H1 (cell line): ENCODE results near the gene TOP2A. TPM values are rescaled to one million over a fixed set of nuclear protein-coding genes. Genes with fewer than 3 reads are reported as not detected.

Source experiments
- CTCF ChIA-PET: fragments of 300-600 bp; sonication (Branson Sonifier 250); formaldehyde crosslinking; loops from one replicate; lab custom pipeline; 2021; ENCODE audit not compliant: partially characterized antibody; lab: Charles Lee
- POLR2A ChIA-PET: fragments of 300-600 bp; sonication (Branson Sonifier 250); formaldehyde crosslinking; loops from one replicate; lab custom pipeline; 2021; ENCODE audit warnings: inconsistent platforms; ENCODE audit not compliant: partially characterized antibody; lab: Charles Lee
- DNase-seq, 2 experiments: peaks; one replicate each; pipeline versions ENCODE4 v3.0.0 to v3.0.0-alpha.2; 2010 to 2022; ENCODE audit warnings: low spot score in 2 of 2, low read depth in 1 of 2, mixed read lengths in 1 of 2
- FAIRE-seq: peaks from 2 replicates; lab custom pipeline; 2011; peaks lifted over from hg19 to GRCh38; lab: Jason Lieb, UNC
- H2AFZ ChIP-seq: 2 replicates; pipeline ENCODE4 v1.8.1; 2012; ENCODE audit warnings: low read length, inconsistent platforms
- H2AK5ac ChIP-seq: 2 replicates; pipeline ENCODE4 v1.6.1; 2013; ENCODE audit warnings: low read depth, low read length
- H2BK120ac ChIP-seq: replicated peaks from 2 replicates; pipeline ENCODE3; 2013; ENCODE audit warnings: low read depth, low read length, inconsistent platforms
- H2BK12ac ChIP-seq: 2 replicates; pipeline ENCODE4 v1.6.1; 2013; ENCODE audit warnings: low read depth, low read length
- H2BK15ac ChIP-seq: 2 replicates; pipeline ENCODE4 v1.6.1; 2013; ENCODE audit warnings: low read length
- H2BK20ac ChIP-seq: 2 replicates; pipeline ENCODE4 v1.6.1; 2013; ENCODE audit warnings: low read length
- H2BK5ac ChIP-seq: 2 replicates; pipeline ENCODE4 v1.6.1; 2013; ENCODE audit warnings: low read depth, low read length
- H3K14ac ChIP-seq: 2 replicates; pipeline ENCODE4 v1.6.1; 2013; ENCODE audit warnings: inconsistent platforms; ENCODE audit not compliant: insufficient read length
- H3K18ac ChIP-seq: 2 replicates; pipeline ENCODE4 v1.6.1; 2013; ENCODE audit warnings: low read length; ENCODE audit errors: extremely low read depth
- H3K23ac ChIP-seq: 2 replicates; pipeline ENCODE4 v1.6.1; 2013; ENCODE audit warnings: inconsistent platforms; ENCODE audit not compliant: insufficient read length
- H3K23me2 ChIP-seq: 2 replicates; pipeline ENCODE4 v1.6.1; 2013; ENCODE audit warnings: low read depth, low read length
- H3K27ac ChIP-seq: 2 replicates; pipeline ENCODE4 v1.6.1; 2011; ENCODE audit warnings: low read depth, low read length, inconsistent platforms
- H3K27me3 ChIP-seq, 4 experiments: replicated peaks in 1 of 4; 1 replicate in 1 of 4; 2 replicates in 3 of 4; pipeline versions ENCODE4 v1.6.1 to v1.8.1; 2011 to 2013; ENCODE audit warnings: low read length in 3 of 4, mild to moderate bottlenecking in 3 of 4, inconsistent platforms in 2 of 4, mixed read lengths in 2 of 4, moderate library complexity in 1 of 4; ENCODE audit not compliant: control insufficient read depth in 3 of 4, insufficient read depth in 3 of 4; ENCODE audit errors: extremely low read depth in 1 of 4
- H3K36me3 ChIP-seq, 4 experiments: 2 replicates each; pipeline versions ENCODE4 v1.6.1 to v1.8.1; 2011 to 2013; ENCODE audit warnings: mild to moderate bottlenecking in 4 of 4, low read length in 3 of 4, moderate library complexity in 2 of 4, control low read depth in 1 of 4, inconsistent platforms in 1 of 4; ENCODE audit not compliant: insufficient read depth in 4 of 4, control insufficient read depth in 2 of 4
- H3K4ac ChIP-seq: replicated peaks from 2 replicates; pipeline ENCODE3; 2013; ENCODE audit warnings: low read length, low read depth, mixed read lengths, inconsistent platforms; ENCODE audit not compliant: insufficient read length
- H3K4me1 ChIP-seq, 4 experiments: replicated peaks in 1 of 4; 1 replicate in 1 of 4; 2 replicates in 3 of 4; pipeline versions ENCODE4 v1.6.1 to v1.8.1; 2011 to 2013; ENCODE audit warnings: low read length in 3 of 4, inconsistent platforms in 2 of 4, mixed read lengths in 1 of 4; ENCODE audit not compliant: insufficient read depth in 4 of 4, control insufficient read depth in 3 of 4
- H3K4me2 ChIP-seq, 2 experiments: 2 replicates each; pipeline versions ENCODE4 v1.6.1 to v1.8.1; 2011 to 2013; ENCODE audit warnings: low read depth in 2 of 2, low read length in 2 of 2, control low read depth in 1 of 2, inconsistent platforms in 1 of 2, mild to moderate bottlenecking in 1 of 2; ENCODE audit not compliant: insufficient read depth in 1 of 2
- H3K4me3 ChIP-seq, 4 experiments: fragments of 200-600, 300-600 bp in 1 of 4; sonication (generic), shearing (Covaris generic), sonication (Bioruptor Twin) in 1 of 4; 2 replicates each; pipeline versions ENCODE4 v1.5.1 to v1.8.1; 2011 to 2016; ENCODE audit warnings: low read length in 4 of 4, low read depth in 3 of 4, control low read depth in 2 of 4, inconsistent platforms in 2 of 4, mild to moderate bottlenecking in 2 of 4, mixed read lengths in 1 of 4, moderate library complexity in 1 of 4; ENCODE audit not compliant: insufficient read depth in 2 of 4; ENCODE audit errors: extremely low read depth in 1 of 4
- H3K56ac ChIP-seq: replicated peaks from 2 replicates; pipeline ENCODE3; 2013; ENCODE audit warnings: low read depth, mild to moderate bottlenecking, mixed read lengths, low read length, inconsistent platforms; ENCODE audit not compliant: insufficient read length
- H3K79me1 ChIP-seq: 2 replicates; pipeline ENCODE4 v1.6.1; 2013; ENCODE audit warnings: low read depth, low read length, control low read depth
- H3K79me2 ChIP-seq, 2 experiments: 2 replicates each; pipeline versions ENCODE4 v1.6.1 to v1.8.1; 2012 to 2013; ENCODE audit warnings: low read length in 2 of 2, mild to moderate bottlenecking in 2 of 2, inconsistent platforms in 1 of 2; ENCODE audit not compliant: insufficient read depth in 2 of 2, control insufficient read depth in 1 of 2
- H3K9ac ChIP-seq, 4 experiments: replicated peaks in 1 of 4; 1 replicate in 1 of 4; 2 replicates in 3 of 4; pipeline versions ENCODE4 v1.6.1 to v1.8.1; 2011 to 2013; ENCODE audit warnings: low read depth in 3 of 4, low read length in 3 of 4, control low read depth in 2 of 4, mild to moderate bottlenecking in 2 of 4, moderate library complexity in 2 of 4, inconsistent platforms in 1 of 4; ENCODE audit errors: extremely low read depth in 1 of 4
- H3K9me3 ChIP-seq, 2 experiments: 2 replicates each; pipeline versions ENCODE4 v1.6.1 to v1.8.1; 2012 to 2013; ENCODE audit warnings: mild to moderate bottlenecking in 2 of 2, moderate library complexity in 2 of 2, control low read depth in 1 of 2, inconsistent platforms in 1 of 2, low read depth in 1 of 2, low read length in 1 of 2, mixed read lengths in 1 of 2; ENCODE audit not compliant: insufficient read depth in 2 of 2
- H4K20me1 ChIP-seq, 2 experiments: replicated peaks in 1 of 2; 2 replicates each; pipeline versions ENCODE3 to v1.8.1; 2011 to 2013; ENCODE audit warnings: inconsistent platforms in 2 of 2, low read length in 2 of 2, mild to moderate bottlenecking in 1 of 2; ENCODE audit not compliant: insufficient read depth in 2 of 2, control insufficient read depth in 1 of 2
- H4K5ac ChIP-seq: 2 replicates; pipeline ENCODE4 v1.6.1; 2013; ENCODE audit warnings: low read length, low read depth, mixed read lengths, inconsistent platforms; ENCODE audit not compliant: insufficient read length
- H4K8ac ChIP-seq: 2 replicates; pipeline ENCODE4 v1.8.0; 2013; ENCODE audit warnings: mild to moderate bottlenecking, moderate library complexity, low read length, inconsistent platforms; ENCODE audit not compliant: insufficient read depth; ENCODE audit errors: extremely low read depth
- H4K91ac ChIP-seq: replicated peaks from 2 replicates; pipeline ENCODE3; 2013; ENCODE audit warnings: low read length, mixed read lengths, inconsistent platforms; ENCODE audit not compliant: insufficient read length
- ASH2L ChIP-seq: fragments of 200-600, 300-600 bp; sonication (generic); IDR thresholded peaks from one replicate; pipeline ENCODE4 v1.7.1; 2017; ENCODE audit warnings: low read length
- BCL11A ChIP-seq, 2 experiments: IDR thresholded peaks; one replicate each; pipeline ENCODE4 v1.6.1; 2011; ENCODE audit warnings: low read depth in 2 of 2, low read length in 2 of 2, mild to moderate bottlenecking in 2 of 2
- BRCA1 ChIP-seq: IDR thresholded peaks from 2 replicates; pipeline ENCODE4 v1.6.1; 2012; ENCODE audit warnings: low read depth, low read length, improper control_type of control experiment
- CHD1 ChIP-seq: IDR thresholded peaks from 2 replicates; pipeline ENCODE4 v1.6.1; 2012; ENCODE audit warnings: low read depth, low read length, improper control_type of control experiment
- CHD2 ChIP-seq: IDR thresholded peaks from 2 replicates; pipeline ENCODE4 v1.6.1; 2012; ENCODE audit warnings: low read length, improper control_type of control experiment
- CTBP2 ChIP-seq: IDR thresholded peaks from 2 replicates; pipeline ENCODE4 v1.7.0; 2011; ENCODE audit warnings: borderline replicate concordance, mild to moderate bottlenecking, moderate library complexity, mixed read lengths, low read length; ENCODE audit not compliant: insufficient read depth, insufficient read length
- EGR1 ChIP-seq: IDR thresholded peaks from 2 replicates; pipeline ENCODE4 v1.6.1; 2011; ENCODE audit warnings: low read depth, low read length, borderline replicate concordance
- RBBP5 ChIP-seq: IDR thresholded peaks from 2 replicates; pipeline ENCODE4 v1.7.1; 2012; ENCODE audit warnings: low read depth, mild to moderate bottlenecking, inconsistent platforms, low read length, moderate library complexity, borderline replicate concordance
- RFX5 ChIP-seq: IDR thresholded peaks from 2 replicates; pipeline ENCODE4 v1.6.1; 2011; ENCODE audit warnings: low read depth, low read length, improper control_type of control experiment, borderline replicate concordance
- SP4 ChIP-seq: IDR thresholded peaks from 2 replicates; pipeline ENCODE4 v1.6.1; 2012; ENCODE audit warnings: low read length, inconsistent platforms
- TCF12 ChIP-seq: IDR thresholded peaks from 2 replicates; pipeline ENCODE4 v1.6.1; 2011; ENCODE audit warnings: low read depth, mild to moderate bottlenecking, low read length
- WGBS, 2 experiments: shearing (Covaris generic) in 1 of 2; methylation state at CpG; one replicate each; pipeline versions ENCODE4 v1.1.6 to v1.1.7; 2013 to 2015; ENCODE audit warnings: low lambda C conversion rate in 2 of 2, mixed read lengths in 2 of 2, inconsistent platforms in 1 of 2, low coverage in 1 of 2, missing lambda C conversion rate in 1 of 2; ENCODE audit not compliant: insufficient replicate concordance in 2 of 2, insufficient coverage in 1 of 2, insufficient read length in 1 of 2; ENCODE audit errors: extremely low coverage in 1 of 2, missing lambda C conversion rate in 1 of 2; 5-methylcytosine and 5-hydroxymethylcytosine counted together
- polyA plus RNA-seq, 7 experiments: library from polyadenylated mRNA; depleted of rRNA in 3 of 7; stranded (reverse) in 5 of 7; unstranded in 2 of 7; fragments of >200 nt in 5 of 7; fragments of 200-250 nt in 2 of 7; gene quantifications; 1 replicate in 5 of 7; 2 replicates in 1 of 7; 4 replicates in 1 of 7; pipeline versions ENCODE4 v1.2.1 to v1.2.3, GENCODE V29; 2011 to 2013; ENCODE audit warnings: missing spikeins in 2 of 7, mixed read lengths in 2 of 7
- total RNA-seq: library from RNA; stranded (reverse); fragmentation: NEBNext Ultra II Directional; extraction: Animal tissue kit (Norgen Biotek cat#: 25700); gene quantifications from 2 replicates; pipeline ENCODE4 v1.2.1, GENCODE V29; 2021
- TF ChIP-seq, protein P1 (sequence below): IDR thresholded peaks from 2 replicates; pipeline ENCODE4 v1.6.1; 2011; ENCODE audit warnings: low read depth, mild to moderate bottlenecking, low read length; ENCODE audit not compliant: insufficient read depth
- TF ChIP-seq, protein P2 (sequence below): IDR thresholded peaks from 2 replicates; pipeline ENCODE4 v1.6.1; 2012; ENCODE audit warnings: inconsistent platforms

The TOP2A gene
- total and polyA plus RNA-seq, 2 of the 8 experiments (the other 6 are each of a cell fraction or from before 2014, with no cell fraction given): 83.1 to 291 TPM

DNA sequence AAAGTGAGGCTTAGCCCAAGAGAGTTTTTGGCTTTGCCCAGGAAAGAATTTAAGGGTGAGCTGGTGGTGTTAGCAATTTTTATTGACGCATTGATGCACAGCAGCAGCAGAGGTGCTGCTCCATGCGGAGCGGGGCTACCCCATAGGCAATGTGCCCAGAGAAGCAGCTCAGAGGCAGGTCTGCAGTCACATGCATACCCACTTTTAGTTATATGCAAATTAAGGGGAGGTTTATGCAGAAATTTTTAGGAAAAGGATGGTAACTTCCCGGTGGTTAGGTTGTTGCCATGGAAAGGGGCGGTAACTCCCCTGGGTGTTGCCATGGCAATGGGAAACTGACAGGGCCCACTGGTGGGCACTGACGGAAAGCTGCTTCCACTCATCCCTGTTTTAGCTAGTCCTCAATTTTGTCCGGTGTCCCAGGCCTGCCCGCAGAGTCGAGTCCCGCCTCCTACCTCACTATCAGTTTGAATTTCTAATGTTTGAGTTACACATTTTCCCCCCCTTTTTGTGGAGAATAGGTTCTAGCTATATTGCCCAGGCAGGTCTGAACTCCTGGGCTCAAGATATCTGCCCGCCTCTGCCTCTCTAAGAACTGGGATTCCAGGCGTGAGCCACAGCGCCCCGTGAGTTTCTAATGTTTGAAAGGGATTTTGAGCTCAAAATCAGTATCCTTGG is 42.7 kb downstream of the TOP2A start:
- DNase-seq: no peak
- Histone ChIP-seq H3K56ac (no peak overlapping the region), H3K27ac (no peak overlapping the region), H2BK12ac (no peak overlapping the region), H3K27me3 (no peaks in the 10 kb centered on the region), H3K36me3 (no peaks in the 10 kb centered on the region), H3K4ac (no peak overlapping the region), H2AK5ac (no peak overlapping the region), H4K8ac (no peak overlapping the region; the same call in 1 of the 2 replicates), H3K9me3 (peaks cover 0 to 2% of the 10 kb centered on the region in 2 experiments; a peak in 1 of 4 replicates), H3K23ac (no peak overlapping the region), H3K4me2 (no peak overlapping the region), H3K14ac (no peak overlapping the region), H2BK5ac (no peak overlapping the region), H2BK120ac (no peak overlapping the region), H3K9ac (no peak overlapping the region), H3K23me2 (no peaks in the 10 kb centered on the region), H4K5ac (no peak overlapping the region), H3K79me1 (no peaks in the 10 kb centered on the region), H3K18ac (no peak overlapping the region), H2BK15ac (no peak overlapping the region), H2BK20ac (no peak overlapping the region), H4K91ac (no peak overlapping the region), H3K4me3 (no peak overlapping the region), H2AFZ (no peak overlapping the region), H3K79me2 (no peaks in the 10 kb centered on the region), H4K20me1 (no peaks in the 10 kb centered on the region), H3K4me1 (peaks cover 0 to 6% (median 4%) of the 10 kb centered on the region in 4 experiments; a peak in 3 of 7 replicates)
- no peak for FAIRE-seq
- ChIA-PET POLR2A (interaction anchor here (0.6 to 2.8 kb wide), 5 partner anchors 11 to 72 kb away, joined by 3 to 8 read pairs (median 4); no protein-coding TSS in a partner anchor), CTCF (interaction anchor here (0.7 to 3.9 kb wide), 11 partner anchors 9 to 101 kb away, joined by 3 to 28 read pairs (median 4); partner anchors contain the start of gene GJD3)
- WGBS, 2 experiments: 85% methylated on average over 14 of the region's 14 CpGs; no CpG with 5 or more reads in 1 of the 2 experiments
- TF ChIP-seq CHD2 (no peak), TCF12 (no peak), ASH2L (no peak), BCL11A (IDR thresholded peaks at IDR 0.05; ENCODE audit: low read depth in 2 of 2, low read length in 2 of 2) (no peak), SP4 (no peak), RBBP5 (no peak), RFX5 (no peak), CHD1 (no peak), EGR1 (no peak), BRCA1 (no peak), CTBP2 (no peak)
- TF ChIP-seq, protein P1, sequence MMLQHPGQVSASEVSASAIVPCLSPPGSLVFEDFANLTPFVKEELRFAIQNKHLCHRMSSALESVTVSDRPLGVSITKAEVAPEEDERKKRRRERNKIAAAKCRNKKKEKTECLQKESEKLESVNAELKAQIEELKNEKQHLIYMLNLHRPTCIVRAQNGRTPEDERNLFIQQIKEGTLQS: no peak
- TF ChIP-seq, protein P2, sequence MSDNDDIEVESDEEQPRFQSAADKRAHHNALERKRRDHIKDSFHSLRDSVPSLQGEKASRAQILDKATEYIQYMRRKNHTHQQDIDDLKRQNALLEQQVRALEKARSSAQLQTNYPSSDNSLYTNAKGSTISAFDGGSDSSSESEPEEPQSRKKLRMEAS: no peak
